Natural killer cell (primary cell): Measurements from ENCODE around the gene RTKN. TPM values are rescaled to one million over a fixed set of nuclear protein-coding genes. Genes with fewer than 3 reads are reported as not detected.

Experiments
- ATAC-seq, 3 donors: fragments of 150-1000 bp in 2 of 3; fragments of 200-7000 bp in 1 of 3; cut with Tn5 transposase; 1 replicate in 1 of 3; 2 replicates in 2 of 3; pipeline ENCODE4 v1.10.0; 2021; ENCODE audit warnings: mild to moderate bottlenecking in 2 of 3, moderate library complexity in 2 of 3
- DNase-seq, 2 donors: peaks; one replicate each; pipeline versions ENCODE4 v3.0.0 to v3.0.0-alpha.2; 2013 to 2021; ENCODE audit warnings: mixed read lengths in 1 of 2
- H3K27ac ChIP-seq: one replicate; pipeline ENCODE4 v1.5.1; 2013; ENCODE audit warnings: mild to moderate bottlenecking, low read length
- H3K27me3 ChIP-seq: one replicate; pipeline ENCODE4 v1.6.1; 2013; ENCODE audit warnings: low read length; ENCODE audit not compliant: control insufficient read depth, insufficient read depth
- H3K36me3 ChIP-seq: one replicate; pipeline ENCODE4 v1.6.1; 2013; ENCODE audit warnings: low read length; ENCODE audit not compliant: control insufficient read depth, insufficient read depth
- H3K4me1 ChIP-seq: one replicate; pipeline ENCODE4 v1.6.1; 2013; ENCODE audit warnings: low read length; ENCODE audit not compliant: control insufficient read depth, insufficient read depth
- H3K4me3 ChIP-seq: one replicate; pipeline ENCODE4 v1.5.1; 2013; ENCODE audit warnings: low read length
- H3K9me3 ChIP-seq: one replicate; pipeline ENCODE4 v1.6.1; 2013; ENCODE audit warnings: low read length; ENCODE audit not compliant: control insufficient read depth, insufficient read depth
- H3K27ac Mint-ChIP-seq, 2 donors: one replicate each; pipeline ENCODE4 v1.8.0; 2022; ENCODE audit warnings: mild to moderate bottlenecking in 2 of 2, mixed read lengths in 2 of 2, moderate library complexity in 1 of 2
- H3K27me3 Mint-ChIP-seq, 2 donors: one replicate each; pipeline ENCODE4 v1.8.0; 2022; ENCODE audit warnings: low read depth in 2 of 2, mixed read lengths in 2 of 2
- H3K36me3 Mint-ChIP-seq: one replicate; pipeline ENCODE4 v1.8.0; 2022; ENCODE audit warnings: mixed read lengths
- H3K4me1 Mint-ChIP-seq, 2 donors: one replicate each; pipeline ENCODE4 v1.8.0; 2022; ENCODE audit warnings: mixed read lengths in 2 of 2
- H3K4me3 Mint-ChIP-seq: one replicate; pipeline ENCODE4 v1.8.0; 2022; ENCODE audit warnings: mild to moderate bottlenecking, moderate library complexity, mixed read lengths
- H3K9me3 Mint-ChIP-seq, 2 donors: one replicate each; pipeline ENCODE4 v1.8.0; 2022; ENCODE audit warnings: mixed read lengths in 2 of 2
- WGBS: methylation state at CpG from one replicate; pipeline ENCODE4 v1.1.7; 2013; ENCODE audit warnings: missing lambda C conversion rate; ENCODE audit not compliant: insufficient coverage; 5-methylcytosine and 5-hydroxymethylcytosine counted together
- intact Hi-C: fragments of 100-400 bp; cut with micrococcal nuclease; formaldehyde crosslinking; loops from one replicate; pipeline ENCODE4 v1.14.2; 2022
- total RNA-seq, 4 donors: library from RNA; stranded (reverse); fragments of 120-200 nt in 1 of 4; gene quantifications; one replicate each; pipeline versions ENCODE4 v1.2.3 to v1.2.4, GENCODE V29; 2013 to 2022
- TF ChIP-seq, protein P1 (sequence below): fragments of 200-600 bp; IDR thresholded peaks from one replicate; pipeline ENCODE4 v1.8.0; 2022; ENCODE audit warnings: antibody characterized with exemption

Gene RTKN, protein sequence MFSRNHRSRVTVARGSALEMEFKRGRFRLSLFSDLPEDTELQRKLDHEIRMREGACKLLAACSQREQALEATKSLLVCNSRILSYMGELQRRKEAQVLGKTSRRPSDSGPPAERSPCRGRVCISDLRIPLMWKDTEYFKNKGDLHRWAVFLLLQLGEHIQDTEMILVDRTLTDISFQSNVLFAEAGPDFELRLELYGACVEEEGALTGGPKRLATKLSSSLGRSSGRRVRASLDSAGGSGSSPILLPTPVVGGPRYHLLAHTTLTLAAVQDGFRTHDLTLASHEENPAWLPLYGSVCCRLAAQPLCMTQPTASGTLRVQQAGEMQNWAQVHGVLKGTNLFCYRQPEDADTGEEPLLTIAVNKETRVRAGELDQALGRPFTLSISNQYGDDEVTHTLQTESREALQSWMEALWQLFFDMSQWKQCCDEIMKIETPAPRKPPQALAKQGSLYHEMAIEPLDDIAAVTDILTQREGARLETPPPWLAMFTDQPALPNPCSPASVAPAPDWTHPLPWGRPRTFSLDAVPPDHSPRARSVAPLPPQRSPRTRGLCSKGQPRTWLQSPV
- total RNA-seq, result 10 to 100 TPM; 11.0 to 26.5 (median 15.1) TPM
- 6.4 TPM for total RNA-seq (2013)

DNA sequence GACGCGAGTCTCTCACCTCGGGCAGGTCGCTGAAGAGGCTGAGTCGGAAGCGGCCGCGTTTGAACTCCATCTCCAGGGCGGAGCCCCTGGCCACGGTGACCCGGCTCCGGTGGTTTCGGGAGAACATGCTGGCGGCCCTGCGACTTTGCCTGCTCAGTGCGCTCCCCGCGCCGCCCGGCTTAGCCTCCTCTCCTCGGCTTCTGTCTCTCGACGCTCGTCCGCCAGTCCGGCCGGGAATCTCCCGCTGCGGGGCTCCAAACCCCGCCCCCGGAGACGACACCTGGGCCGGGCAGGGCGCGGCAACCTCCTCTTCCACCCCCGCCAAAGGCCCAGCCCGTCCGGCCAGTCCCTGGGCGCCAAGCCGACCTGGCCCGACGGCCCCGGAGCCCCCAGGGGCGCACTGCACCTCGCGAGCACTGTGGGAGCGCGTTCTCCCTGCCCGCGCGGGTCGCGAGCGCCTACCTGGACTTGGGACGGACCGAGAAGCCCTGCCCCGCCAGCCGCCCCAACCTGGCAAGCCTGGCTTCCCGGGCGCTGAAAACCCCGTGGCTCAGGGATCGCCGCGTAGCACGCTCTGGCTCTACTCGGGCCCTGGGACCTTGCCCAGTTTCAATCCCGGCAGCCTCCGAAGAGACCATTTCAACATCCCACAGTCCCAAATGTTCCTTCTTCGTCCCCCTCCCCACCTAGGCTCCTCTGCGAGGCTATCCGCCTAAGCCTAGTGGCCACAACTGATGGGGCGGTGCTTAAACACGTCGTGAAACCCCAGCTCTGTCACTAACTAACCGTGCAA is at the start of gene RTKN:
RTKN (minus strand) TSS at position 248 of the 793 bp plus-strand sequence; CDS start at position 127, 121 bp downstream.
- H3K36me3 ChIP-seq, result no peaks in the 10 kb centered on the region
- 15% methylated on average over 75 of the region's 75 CpGs for WGBS
- no peaks in the 10 kb centered on the region for H3K9me3 ChIP-seq
- H3K27ac Mint-ChIP-seq, result peak within 1 kb of the TSS; percentile 28 to 45
- H3K27ac ChIP-seq, result peak within 1 kb of the TSS; percentile 40
- H3K4me1 Mint-ChIP-seq, result peaks cover 27 to 38% of the 10 kb centered on the region in 2 donors
- no peaks in the 10 kb centered on the region for H3K9me3 Mint-ChIP-seq
- peak within 1 kb of the TSS; percentile 88 for H3K4me3 Mint-ChIP-seq
- peaks cover 19% of the 10 kb centered on the region for H3K27me3 ChIP-seq
- H3K4me1 ChIP-seq, result peaks cover 33% of the 10 kb centered on the region
- TF ChIP-seq, protein P1, sequence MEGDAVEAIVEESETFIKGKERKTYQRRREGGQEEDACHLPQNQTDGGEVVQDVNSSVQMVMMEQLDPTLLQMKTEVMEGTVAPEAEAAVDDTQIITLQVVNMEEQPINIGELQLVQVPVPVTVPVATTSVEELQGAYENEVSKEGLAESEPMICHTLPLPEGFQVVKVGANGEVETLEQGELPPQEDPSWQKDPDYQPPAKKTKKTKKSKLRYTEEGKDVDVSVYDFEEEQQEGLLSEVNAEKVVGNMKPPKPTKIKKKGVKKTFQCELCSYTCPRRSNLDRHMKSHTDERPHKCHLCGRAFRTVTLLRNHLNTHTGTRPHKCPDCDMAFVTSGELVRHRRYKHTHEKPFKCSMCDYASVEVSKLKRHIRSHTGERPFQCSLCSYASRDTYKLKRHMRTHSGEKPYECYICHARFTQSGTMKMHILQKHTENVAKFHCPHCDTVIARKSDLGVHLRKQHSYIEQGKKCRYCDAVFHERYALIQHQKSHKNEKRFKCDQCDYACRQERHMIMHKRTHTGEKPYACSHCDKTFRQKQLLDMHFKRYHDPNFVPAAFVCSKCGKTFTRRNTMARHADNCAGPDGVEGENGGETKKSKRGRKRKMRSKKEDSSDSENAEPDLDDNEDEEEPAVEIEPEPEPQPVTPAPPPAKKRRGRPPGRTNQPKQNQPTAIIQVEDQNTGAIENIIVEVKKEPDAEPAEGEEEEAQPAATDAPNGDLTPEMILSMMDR, result no peak
- intact Hi-C loops, result loop anchor here (1.0 kb wide), 1 partner anchor 10 kb away; no protein-coding TSS in a partner anchor
- H3K36me3 Mint-ChIP-seq, result no peaks in the 10 kb centered on the region
- DNase-seq (peak; percentile 53 to 60), ATAC-seq (peak in 1 of 3 donors; percentile 75)
- peak within 1 kb of the TSS; percentile 40 for H3K4me3 ChIP-seq
- peaks cover 0 to 14% of the 10 kb centered on the region in 2 donors for H3K27me3 Mint-ChIP-seq

DNA sequence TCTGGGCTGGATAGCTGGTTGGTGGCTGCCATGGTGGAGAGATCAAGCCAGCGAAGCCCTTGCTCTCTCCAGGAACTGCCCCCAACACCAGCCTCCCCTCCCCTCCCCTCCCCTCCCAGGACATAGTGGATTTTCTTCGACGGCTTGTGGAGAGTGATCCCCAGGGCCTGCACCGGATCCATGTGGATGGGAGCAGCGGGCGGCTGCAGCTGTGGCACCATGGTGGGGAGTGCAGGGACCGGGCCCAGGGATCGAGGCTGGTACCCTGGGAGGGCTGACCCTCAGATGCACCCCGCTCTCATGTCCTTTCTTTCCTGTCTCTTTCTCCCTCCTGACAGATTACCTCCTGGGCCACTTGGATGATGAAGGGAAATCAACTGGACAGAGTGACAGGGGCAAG is 48.2 kb upstream of the RTKN start:
- Mint-ChIP-seq H3K9me3 (no peaks in the 10 kb centered on the region), H3K27me3 (no peaks in the 10 kb centered on the region), H3K27ac (no peak overlapping the region), H3K4me3 (no peak overlapping the region), H3K36me3 (peaks cover 8% of the 10 kb centered on the region), H3K4me1 (peaks cover 5 to 18% of the 10 kb centered on the region in 2 donors)
- TF ChIP-seq, protein P1, result no peak
- Histone ChIP-seq H3K36me3 (peaks cover 48% of the 10 kb centered on the region), H3K4me3 (no peak overlapping the region), H3K27ac (no peak overlapping the region), H3K27me3 (no peaks in the 10 kb centered on the region), H3K9me3 (no peaks in the 10 kb centered on the region), H3K4me1 (no peaks in the 10 kb centered on the region)
- 98% methylated on average over 6 of the region's 9 CpGs for WGBS
- intact Hi-C loops, result no loop called here
- DNase-seq, result no peak
- ATAC-seq, result no peak

DNA sequence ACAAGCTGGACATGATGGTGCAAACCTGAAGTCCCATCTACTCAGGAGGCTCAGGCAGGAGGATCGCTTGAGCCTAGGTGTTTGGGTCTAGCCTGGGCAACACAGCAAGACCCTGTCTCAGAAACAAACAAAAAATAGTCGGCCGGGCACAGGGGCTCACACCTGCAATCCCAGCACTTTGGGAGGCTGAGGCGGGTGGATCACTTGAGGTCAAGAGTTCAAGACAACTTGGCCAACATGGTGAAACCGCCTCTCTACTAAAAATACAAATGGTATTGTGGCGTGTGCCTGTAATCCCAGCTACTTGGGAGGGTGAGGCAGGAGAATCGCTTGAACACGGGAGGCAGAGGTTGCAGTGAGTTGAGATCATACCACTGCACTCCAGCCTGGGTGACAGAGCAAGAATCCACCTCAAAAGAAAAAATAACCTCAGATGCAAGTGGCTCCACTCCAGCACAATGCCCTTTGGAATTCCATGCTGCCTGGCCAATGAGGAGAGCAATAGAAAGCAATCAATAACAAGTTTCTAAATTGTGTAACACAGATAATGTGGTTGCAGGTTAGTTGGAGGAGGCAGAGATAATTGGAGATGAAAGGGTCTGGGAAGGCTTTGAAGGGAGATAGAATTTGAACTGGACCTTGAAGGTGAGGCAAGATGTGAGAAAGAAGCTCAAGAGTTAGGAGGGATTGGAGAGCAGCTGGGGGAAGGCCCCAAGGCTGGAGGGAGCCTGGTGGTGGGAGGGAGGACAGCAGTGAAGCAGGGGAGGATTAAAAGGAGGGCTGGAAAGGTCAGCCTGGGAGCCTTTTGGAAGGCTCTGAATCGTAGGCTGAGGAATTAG is 47.1 kb upstream of the RTKN start:
- no peaks in the 10 kb centered on the region for H3K27me3 Mint-ChIP-seq
- H3K27ac Mint-ChIP-seq, result no peak overlapping the region
- 99% methylated on average over 9 of the region's 9 CpGs for WGBS

More for the DNA sequence above, 47.1 kb upstream of the RTKN start:
- DNase-seq, result no peak
- intact Hi-C loops, result no loop called here
- H3K4me1 ChIP-seq, result peaks cover 2% of the 10 kb centered on the region
- Mint-ChIP-seq H3K4me3 (no peak overlapping the region), H3K36me3 (peaks cover 8% of the 10 kb centered on the region), H3K9me3 (no peaks in the 10 kb centered on the region), H3K4me1 (peaks cover 5 to 18% of the 10 kb centered on the region in 2 donors)
- TF ChIP-seq, protein P1, result no peak
- H3K9me3 ChIP-seq, result no peaks in the 10 kb centered on the region
- no peak for ATAC-seq
- H3K4me3 ChIP-seq, result no peak overlapping the region
- H3K27ac ChIP-seq, result no peak overlapping the region
- no peaks in the 10 kb centered on the region for H3K27me3 ChIP-seq
- peaks cover 46% of the 10 kb centered on the region for H3K36me3 ChIP-seq
